Endothelial cell of umbilical vein (primary cell): Measurements from ENCODE around the gene LDLRAD4.

Experiments used
- CTCF ChIP-seq, 2 donors: IDR thresholded peaks; 1 replicate in 1 of 2; 2 replicates in 1 of 2; pipeline ENCODE4 v1.5.1; 2011; ENCODE audit warnings: low read length in 2 of 2, mild to moderate bottlenecking in 2 of 2, moderate library complexity in 2 of 2, control low read depth in 1 of 2, inconsistent platforms in 1 of 2, low read depth in 1 of 2; ENCODE audit not compliant: insufficient read depth in 1 of 2; ENCODE audit errors: extremely low read depth in 1 of 2
- POLR2A ChIP-seq: IDR thresholded peaks from 2 replicates; pipeline ENCODE4 v1.6.1; 2012; ENCODE audit warnings: low read depth, mild to moderate bottlenecking, control low read depth, low read length

GRCh38 chr18:13441736-13442135 lies 223.2 kb downstream of the LDLRAD4 start:
- TF ChIP-seq CTCF (IDR thresholded peaks at IDR 0.05; ENCODE audit: extremely low read depth in 1 of 2, insufficient read depth in 1 of 2, low read depth in 1 of 2, low read length in 2 of 2) (no peak), POLR2A (no peak)
